ENCODE data around the gene DUSP8.

Gene DUSP8

GRCh38 chr11:1536065-1536843 is 35.8 kb downstream of the DUSP8 start:
- Histone ChIP-seq H3K9ac (no peak overlapping the region), H3K27me3 (peaks cover 21% of the 10 kb centered on the region), H3K27ac (no peak overlapping the region), H3K36me3 (peaks cover 47% of the 10 kb centered on the region), H4K20me1 (peaks cover 64% of the 10 kb centered on the region), H3K9me3 (0 out of 2 replicates have a peak, but pooled peaks cover 5% of the 10 kb centered on the region), H3K4me2 (no peak overlapping the region), H3K4me1 (no peaks in the 10 kb centered on the region), H3K4me3 (no peak overlapping the region)
- no peak for TF ChIP-seq Cebpa-rat (IDR thresholded peaks at IDR 0.05)

GRCh38 chr11:1534682-1535081 is 37.4 kb downstream of the DUSP8 start:
- peaks cover 79% of the 10 kb centered on the region for H4K20me1 ChIP-seq
- peaks cover 20% of the 10 kb centered on the region for H3K27me3 ChIP-seq
- no peak for TF ChIP-seq Cebpa-rat (IDR thresholded peaks at IDR 0.05)
- 0 out of 2 replicates have a peak, but pooled peaks cover 5% of the 10 kb centered on the region for H3K9me3 ChIP-seq
- H3K4me2 ChIP-seq = no peak overlapping the region
- H3K9ac ChIP-seq = no peak overlapping the region
- H3K4me3 ChIP-seq = no peak overlapping the region
- H3K4me1 ChIP-seq = no peaks in the 10 kb centered on the region
- H3K36me3 ChIP-seq = peaks cover 54% of the 10 kb centered on the region
- no peak overlapping the region for H3K27ac ChIP-seq

GRCh38 chr11:1534171-1534570 is 37.9 kb downstream of the DUSP8 start:
- Histone ChIP-seq H3K4me3 (no peak overlapping the region), H3K9ac (no peak overlapping the region), H3K27me3 (peaks cover 14% of the 10 kb centered on the region), H3K9me3 (0 out of 2 replicates have a peak, but pooled peaks cover 5% of the 10 kb centered on the region), H3K27ac (no peak overlapping the region), H4K20me1 (peaks cover 84% of the 10 kb centered on the region), H3K4me1 (no peaks in the 10 kb centered on the region), H3K36me3 (peaks cover 54% of the 10 kb centered on the region), H3K4me2 (no peak overlapping the region)
- TF ChIP-seq Cebpa-rat (IDR thresholded peaks at IDR 0.05) = no peak

GRCh38 chr11:1533342-1533725 is 38.7 kb downstream of the DUSP8 start:
- no peak overlapping the region for H3K4me2 ChIP-seq
- H4K20me1 ChIP-seq = peaks cover 93% of the 10 kb centered on the region
- no peak overlapping the region for H3K27ac ChIP-seq
- no peak overlapping the region for H3K4me3 ChIP-seq
- peaks cover 8% of the 10 kb centered on the region for H3K27me3 ChIP-seq
- 0 out of 2 replicates have a peak, but pooled peaks cover 4% of the 10 kb centered on the region for H3K9me3 ChIP-seq
- TF ChIP-seq Cebpa-rat (IDR thresholded peaks at IDR 0.05) = no peak
- H3K4me1 ChIP-seq = no peaks in the 10 kb centered on the region
- peaks cover 54% of the 10 kb centered on the region for H3K36me3 ChIP-seq
- H3K9ac ChIP-seq = no peak overlapping the region

- no peak for TF ChIP-seq Cebpa-rat (IDR thresholded peaks at IDR 0.05)
- Histone ChIP-seq H3K27me3 (peaks cover 3% of the 10 kb centered on the region), H3K9ac (peak overlapping the region; percentile 15; the same call in 1 of the 2 replicates), H3K4me1 (no peaks in the 10 kb centered on the region), H3K4me2 (no peak overlapping the region), H3K9me3 (no peaks in the 10 kb centered on the region), H3K27ac (no peak overlapping the region), H3K36me3 (peaks cover 54% of the 10 kb centered on the region), H4K20me1 (peaks cover 98% of the 10 kb centered on the region), H3K4me3 (no peak overlapping the region)
These were observed 39.3 kb downstream of the DUSP8 start for GRCh38 chr11:1532606-1533341.

GRCh38 chr11:1532014-1532586 is 40.0 kb downstream of the DUSP8 start:
- TF ChIP-seq Cebpa-rat (IDR thresholded peaks at IDR 0.05) = no peak
- no peak overlapping the region for H3K27ac ChIP-seq
- H3K36me3 ChIP-seq = peaks cover 54% of the 10 kb centered on the region
- no peak overlapping the region for H3K4me3 ChIP-seq
- H3K4me2 ChIP-seq = no peak overlapping the region
- H3K9me3 ChIP-seq = no peaks in the 10 kb centered on the region
- H3K4me1 ChIP-seq = peaks cover under 1% of the 10 kb centered on the region; the same call in 1 of the 2 replicates
- no peaks in the 10 kb centered on the region for H3K27me3 ChIP-seq
- H3K9ac ChIP-seq = peak overlapping the region; percentile 15; the same call in 1 of the 2 replicates
- peaks cover 100% of the 10 kb centered on the region for H4K20me1 ChIP-seq

- no peak overlapping the region for H3K27ac ChIP-seq
These were observed 40.5 kb downstream of the DUSP8 start for GRCh38 chr11:1531449-1532013.

GRCh38 chr11:1530686-1531448 is 41.2 kb downstream of the DUSP8 start:
- peaks cover 45% of the 10 kb centered on the region for H3K36me3 ChIP-seq
- H3K27ac ChIP-seq = no peak overlapping the region
- H3K27me3 ChIP-seq = no peaks in the 10 kb centered on the region
- H3K9me3 ChIP-seq = no peaks in the 10 kb centered on the region
- peaks cover 13% of the 10 kb centered on the region for H3K4me1 ChIP-seq
- H4K20me1 ChIP-seq = peaks cover 100% of the 10 kb centered on the region
- H3K4me3 ChIP-seq = no peak overlapping the region
- H3K9ac ChIP-seq = peak overlapping the region; percentile 6; the same call in 1 of the 2 replicates
- no peak for TF ChIP-seq Cebpa-rat (IDR thresholded peaks at IDR 0.05)
- no peak overlapping the region for H3K4me2 ChIP-seq

More at GRCh38 chr11:1531449-1532013, 40.5 kb downstream of the DUSP8 start:
- H3K36me3 ChIP-seq = peaks cover 49% of the 10 kb centered on the region
- H3K9ac ChIP-seq = no peak overlapping the region
- TF ChIP-seq Cebpa-rat (IDR thresholded peaks at IDR 0.05) = no peak
- H4K20me1 ChIP-seq = peaks cover 100% of the 10 kb centered on the region
- H3K27me3 ChIP-seq = no peaks in the 10 kb centered on the region
- no peak overlapping the region for H3K4me2 ChIP-seq
- no peaks in the 10 kb centered on the region for H3K9me3 ChIP-seq
- H3K4me3 ChIP-seq = no peak overlapping the region
- H3K4me1 ChIP-seq = peaks cover 6% of the 10 kb centered on the region

GRCh38 chr11:1529774-1530173 is 42.3 kb downstream of the DUSP8 start:
- Histone ChIP-seq H4K20me1 (peaks cover 100% of the 10 kb centered on the region), H3K9me3 (no peaks in the 10 kb centered on the region), H3K27me3 (no peaks in the 10 kb centered on the region), H3K36me3 (peaks cover 35% of the 10 kb centered on the region), H3K9ac (no peak overlapping the region), H3K27ac (no peak overlapping the region), H3K4me3 (no peak overlapping the region), H3K4me2 (no peak overlapping the region), H3K4me1 (peaks cover 21% of the 10 kb centered on the region)
- no peak for TF ChIP-seq Cebpa-rat (IDR thresholded peaks at IDR 0.05)
